SK-N-SH treated with all-trans-retinoic acid at 6 μM for 48 hours (cell line): Measurements from ENCODE around the gene TRABD.

Experiments used
- CSDC2 ChIP-seq: fragments of 250-450 bp; sonication (Bioruptor Pico); IDR thresholded peaks from 2 replicates; pipeline ENCODE4 v1.5.0; 2020; ENCODE audit warnings: mild to moderate bottlenecking, moderate library complexity
- ZC3H10 ChIP-seq: fragments of 250-450 bp; sonication (Bioruptor Pico); IDR thresholded peaks from 2 replicates; pipeline ENCODE4 v1.5.1; 2021; ENCODE audit warnings: mild to moderate bottlenecking, moderate library complexity

GRCh38 chr22:50190941-50191741, 5.4 kb downstream of the TRABD start:
- no peak for TF ChIP-seq ZC3H10 (CRISPR knock-in tag)
- TF ChIP-seq CSDC2 (CRISPR knock-in tag) = no peak
